OCI-LY7 (cell line): Measurements from ENCODE around the gene TBC1D3B.

Source experiments
- CTCF ChIP-seq: fragments of 200-600 bp; sonication (generic); conservative IDR thresholded peaks from 2 replicates; pipeline ENCODE4 v1.5.1; 2014; ENCODE audit warnings: mild to moderate bottlenecking, antibody characterized with exemption, low read length, moderate library complexity, mixed read lengths
- EZH2phosphoT487 ChIP-seq: fragments of 200-600 bp; sonication (generic); IDR thresholded peaks from 2 replicates; pipeline ENCODE4 v1.6.1; 2018; ENCODE audit warnings: low read depth, borderline replicate concordance, mild to moderate bottlenecking, mixed run types, antibody characterized with exemption, low read length, moderate library complexity, mixed read lengths

- TF ChIP-seq CTCF (no peak), EZH2phosphoT487 (no peak)
These were observed 36.5 kb upstream of the TBC1D3B start for GRCh38 chr17:36212966-36213365.
